G401 (cell line): Measurements from ENCODE around the gene R3HCC1L. TPM values are rescaled to one million over a fixed set of nuclear protein-coding genes. Genes with fewer than 3 reads are reported as not detected.
"Not testable (repeated sequence)": the region's sequence is repeated elsewhere in the genome, so short reads cannot be mapped to it uniquely, and the experiment has no call there.

ENCODE experiments used
- DNase-seq: peaks from one replicate; pipeline ENCODE4 v3.0.0-alpha.2; 2015; ENCODE audit warnings: low spot score
- in situ Hi-C: cut with HindIII; loops from 2 replicates; pipeline ENCODE4 v1.10.0; 2016; ENCODE audit warnings: low sequenced_read_pairs, mixed read lengths
- total RNA-seq: library from RNA; depleted of rRNA; stranded (reverse); fragments of >200 nt; shearing (Covaris generic); gene quantifications from 2 replicates; pipeline ENCODE4 v1.2.3, GENCODE V29; 2014

R3HCC1L gene
- total RNA-seq, 1 experiment from 2014 or later, result 15.1 TPM

DNA sequence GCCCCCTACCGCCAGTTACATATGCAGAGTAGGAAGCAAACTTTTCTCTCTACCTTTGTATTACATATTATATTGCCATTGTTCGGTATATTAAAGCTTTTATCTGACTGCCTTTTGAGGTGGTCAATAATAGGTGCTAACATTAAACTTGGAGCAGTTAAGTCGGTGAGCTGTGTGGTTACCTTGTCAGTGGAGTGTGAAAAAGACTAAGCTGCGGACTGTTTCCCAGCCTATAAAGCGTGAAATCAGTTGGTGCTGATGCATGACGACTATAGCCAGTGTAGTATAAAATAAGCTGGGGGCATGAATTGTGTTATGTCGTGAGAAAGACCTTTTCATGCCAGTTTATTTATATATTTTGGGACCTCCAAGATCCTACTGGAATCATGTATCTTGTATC lies 33.7 kb downstream of the R3HCC1L start:
- in situ Hi-C loops, result no loop called here
- no peak for DNase-seq

DNA sequence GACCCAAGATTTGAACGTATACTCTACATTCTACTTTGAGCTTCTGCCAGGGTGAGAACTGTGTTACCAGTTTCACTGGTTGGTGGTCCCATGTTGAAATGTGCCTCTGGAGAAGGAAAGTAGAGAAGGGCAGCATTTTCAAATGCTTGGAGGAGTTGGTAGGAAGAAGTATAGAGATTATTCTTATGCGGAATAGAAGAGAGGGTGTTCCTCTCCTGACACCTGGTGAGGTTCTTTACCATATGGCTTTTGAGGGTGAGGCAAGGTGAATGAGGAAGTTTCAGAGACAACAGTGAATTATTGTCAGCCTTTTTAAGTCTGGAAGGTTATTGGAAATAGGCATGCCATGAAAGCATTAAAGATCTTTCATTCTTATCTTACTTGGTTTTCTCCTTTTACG lies 34.3 kb downstream of the R3HCC1L start:
- DNase-seq, result no peak
- in situ Hi-C loops, result no loop called here

DNA sequence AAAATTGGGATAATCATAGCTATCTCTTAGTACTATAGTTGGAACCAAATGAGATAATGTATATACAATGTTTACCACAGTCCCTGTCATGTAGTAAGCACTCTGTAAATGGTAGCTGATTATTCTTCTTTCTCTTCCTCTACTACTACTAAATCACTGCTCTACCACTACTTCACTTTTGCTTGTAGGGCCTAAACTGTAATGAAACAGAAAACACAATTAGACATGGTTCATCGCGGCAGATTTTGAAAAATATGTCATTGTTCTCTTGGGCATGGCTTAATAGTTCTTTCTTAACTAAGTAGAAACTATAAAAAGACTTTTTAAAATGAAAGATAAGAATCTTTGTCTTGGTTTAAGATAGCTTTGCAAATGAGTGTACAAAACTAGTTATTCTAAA lies 34.9 kb downstream of the R3HCC1L start:
- no peak for DNase-seq
- in situ Hi-C loops, result no loop called here

DNA sequence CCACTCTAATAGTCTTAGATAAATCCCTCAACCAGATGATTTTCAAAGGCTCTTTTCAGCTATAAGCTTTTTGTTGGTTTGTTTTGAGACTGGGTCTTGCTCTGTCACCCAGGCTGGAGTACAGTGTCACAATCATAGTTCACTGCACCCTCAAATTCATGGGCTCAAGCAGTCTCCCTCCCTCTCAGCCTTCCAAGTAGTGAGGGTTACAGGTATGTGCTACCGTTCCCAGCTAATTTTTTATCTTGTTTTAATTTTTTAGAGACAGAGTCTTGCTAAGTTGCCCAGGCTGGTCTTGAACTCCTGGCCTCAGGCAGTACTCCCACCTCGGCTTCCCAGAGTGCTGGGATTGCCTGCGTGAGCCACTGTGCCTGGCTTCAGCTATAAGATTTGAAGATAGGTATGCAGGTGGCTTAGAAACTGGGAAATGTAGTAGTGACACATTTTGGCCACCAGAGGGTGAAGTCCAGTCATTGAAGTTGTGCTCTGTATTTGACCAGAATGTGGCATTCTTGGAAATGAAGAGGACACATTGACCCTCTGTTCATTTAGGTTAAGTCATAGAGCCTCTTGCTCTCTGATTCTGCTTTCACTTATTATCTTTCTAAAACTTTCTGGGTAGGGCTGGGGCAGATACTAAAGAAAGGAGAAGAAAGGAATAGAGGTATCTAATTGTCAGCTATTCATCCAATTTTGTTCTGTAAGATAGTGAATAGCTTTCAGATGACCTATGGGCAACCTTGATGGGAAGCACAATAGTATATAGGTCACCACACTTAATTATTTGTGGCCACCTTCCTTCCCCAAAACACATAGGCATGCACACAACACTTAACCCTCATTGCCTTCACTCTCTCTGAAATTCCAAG lies 36.0 kb downstream of the R3HCC1L start:
- DNase-seq, result peak; percentile 83
- in situ Hi-C loops, result no loop called here

DNA sequence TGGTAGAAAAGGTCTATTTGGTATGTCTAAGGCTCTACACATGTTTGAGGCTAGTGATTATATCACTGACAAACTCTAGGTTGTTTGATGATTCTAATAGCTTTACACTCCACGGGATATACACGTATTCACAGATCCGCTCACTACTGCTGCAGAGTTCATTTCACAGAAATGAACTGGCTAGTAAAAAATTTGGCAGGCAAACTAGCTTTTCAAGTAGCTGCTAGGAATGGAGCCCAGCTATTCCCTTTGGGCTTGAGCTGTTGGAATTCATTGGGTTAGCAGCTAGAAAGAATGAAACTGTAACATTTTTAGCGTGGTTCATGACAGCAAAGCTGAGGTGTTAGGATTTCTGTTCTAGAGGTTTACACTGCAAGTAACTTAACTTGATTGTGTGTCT lies 37.6 kb downstream of the R3HCC1L start:
- in situ Hi-C loops, result no loop called here
- peak; percentile 75 for DNase-seq

DNA sequence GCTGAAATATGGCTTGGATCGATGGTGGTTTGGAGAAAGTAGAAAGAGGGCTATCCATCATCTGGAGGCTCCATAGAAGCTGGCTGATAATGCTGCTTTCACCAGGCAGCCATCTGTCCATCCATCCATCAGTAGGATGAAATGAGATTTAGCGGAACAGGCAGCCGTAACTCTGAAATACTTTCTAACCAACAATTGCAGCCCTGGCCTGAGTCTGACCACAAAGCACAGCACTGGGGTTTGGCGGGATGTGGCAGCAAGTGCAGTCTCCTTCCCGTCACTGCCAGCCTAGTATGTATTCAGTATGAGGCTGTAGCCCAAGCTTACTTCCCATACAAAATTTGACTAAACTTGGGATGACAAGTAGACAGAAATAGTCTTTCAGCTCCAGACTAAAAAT lies 38.0 kb downstream of the R3HCC1L start:
- in situ Hi-C loops, result no loop called here
- DNase-seq, result peak; percentile 33

DNA sequence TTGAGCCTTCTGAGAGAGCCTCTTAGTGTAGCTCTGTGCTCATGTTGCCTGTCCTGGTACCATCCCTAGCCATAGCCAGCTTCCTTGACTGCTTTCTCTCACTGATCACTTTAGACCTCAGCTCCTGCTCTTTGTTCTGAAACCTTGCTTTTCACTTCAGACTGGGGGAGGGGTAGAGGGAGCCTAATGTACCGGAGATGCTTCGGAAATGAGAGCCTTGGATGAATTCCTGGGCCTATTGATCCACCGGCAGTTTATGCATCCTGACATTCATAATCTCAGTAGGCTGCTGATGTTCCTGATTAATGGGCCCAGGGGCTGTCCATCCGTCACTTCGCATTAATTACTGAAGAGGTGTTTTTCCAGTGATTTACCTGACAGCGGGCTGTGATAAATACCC lies 38.8 kb downstream of the R3HCC1L start:
- DNase-seq, result no peak
- in situ Hi-C loops, result no loop called here

DNA sequence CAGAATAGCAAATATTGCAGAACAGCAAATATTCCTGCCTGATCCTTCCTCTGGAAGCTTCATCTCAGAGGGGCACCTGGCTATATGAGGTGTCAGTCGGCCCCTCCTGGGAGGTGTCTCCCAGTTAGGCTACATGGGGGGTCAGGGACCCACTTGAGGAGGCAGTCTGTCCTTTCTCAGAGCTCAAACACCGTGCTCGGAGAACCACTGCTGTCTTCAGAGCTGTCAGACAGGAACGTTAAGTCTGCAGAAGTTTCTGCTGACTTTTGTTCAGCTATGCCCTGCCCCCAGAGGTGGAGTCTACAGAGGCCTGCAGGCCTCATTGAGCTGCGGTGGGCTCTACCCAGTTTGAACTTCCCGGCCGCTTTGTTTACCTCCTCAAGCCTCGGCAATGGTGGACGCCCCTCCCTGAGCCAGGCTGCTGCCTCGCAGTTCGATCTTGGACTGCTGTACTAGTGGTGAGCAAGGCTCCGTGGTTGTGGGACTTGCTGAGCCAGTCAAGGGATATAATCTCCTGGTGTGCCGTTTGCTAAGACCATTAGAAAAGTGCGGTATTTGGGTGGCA lies 48.0 kb downstream of the R3HCC1L start:
- DNase-seq, in situ Hi-C loops: not testable (repeated sequence)

DNA sequence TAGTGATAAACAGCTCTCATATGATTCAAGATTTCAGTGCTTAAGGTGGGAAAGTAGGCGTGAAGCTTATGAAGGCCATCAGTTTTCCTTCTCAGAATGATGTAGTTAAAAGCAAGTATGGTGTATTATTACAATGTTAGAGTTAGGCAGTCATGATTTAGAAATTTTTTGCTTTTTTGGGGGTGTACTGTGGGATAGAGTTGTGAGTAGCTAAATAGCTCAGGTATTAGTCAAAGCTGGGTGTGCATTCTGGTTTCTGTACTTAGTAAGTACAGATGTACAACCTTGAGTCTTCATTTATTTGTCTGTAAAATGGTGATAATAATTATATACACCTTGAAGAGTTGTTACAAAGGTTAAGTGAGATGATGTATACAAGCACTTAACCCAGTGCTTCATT lies 52.2 kb downstream of the R3HCC1L start:
- in situ Hi-C loops, result no loop called here
- DNase-seq, result no peak

DNA sequence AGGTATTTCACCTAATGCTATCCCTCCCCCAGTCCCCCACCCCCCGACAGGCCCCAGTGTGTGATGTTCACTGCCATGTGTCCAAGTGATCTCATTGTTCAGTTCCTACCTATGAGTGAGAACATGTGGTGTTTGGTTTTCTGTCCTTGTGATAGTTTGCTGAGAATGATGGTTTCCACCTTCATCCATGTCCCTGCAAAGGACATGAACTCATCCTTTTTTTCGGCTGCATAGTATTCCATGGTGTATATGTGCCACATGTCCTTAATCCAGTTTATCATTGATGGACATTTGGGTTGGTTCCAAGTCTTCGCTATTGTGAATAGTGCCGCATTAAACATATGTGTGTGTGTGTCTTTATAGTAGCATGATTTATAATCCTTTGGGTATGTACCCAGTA lies 56.3 kb downstream of the R3HCC1L start:
- DNase-seq, in situ Hi-C loops: not testable (repeated sequence)

DNA sequence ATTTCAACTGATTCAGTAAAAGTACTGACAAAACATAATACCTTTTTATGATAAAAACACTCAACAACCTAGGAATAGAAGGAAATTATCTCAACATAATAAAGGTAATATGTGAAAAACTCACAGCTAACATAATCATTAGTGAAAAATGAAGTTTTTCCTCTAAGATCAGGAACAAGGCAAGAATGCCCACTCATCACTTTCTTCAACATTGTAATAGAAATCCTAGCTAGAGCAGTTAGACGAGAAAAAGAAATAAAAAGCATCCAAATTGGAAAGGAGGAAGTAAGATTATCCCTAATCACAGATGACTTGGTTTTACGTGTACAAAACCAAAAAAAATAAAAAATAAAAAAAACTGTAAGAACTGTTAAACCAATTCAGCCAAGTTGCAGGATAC lies 58.6 kb downstream of the R3HCC1L start:
- in situ Hi-C loops, result no loop called here
- no peak for DNase-seq

DNA sequence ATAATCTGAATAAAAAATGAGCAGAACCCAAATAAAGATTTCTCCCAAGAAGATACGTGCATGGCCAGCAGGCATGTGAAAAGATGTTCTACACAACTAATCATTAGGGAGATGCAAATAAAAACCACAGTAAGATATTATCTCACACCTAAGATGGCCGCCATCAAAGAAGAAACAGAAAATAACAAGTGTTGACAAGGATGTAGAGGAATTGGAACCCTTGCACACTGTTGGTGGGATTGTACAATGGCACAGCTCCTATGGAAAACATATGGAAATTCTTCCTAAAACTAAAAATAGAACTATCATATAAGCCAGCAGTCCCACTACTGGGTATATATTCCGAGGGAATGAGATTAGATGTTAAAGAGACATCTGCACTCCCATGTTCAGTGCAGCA lies 60.2 kb downstream of the R3HCC1L start:
- DNase-seq, result no peak
- in situ Hi-C loops, result no loop called here

DNA sequence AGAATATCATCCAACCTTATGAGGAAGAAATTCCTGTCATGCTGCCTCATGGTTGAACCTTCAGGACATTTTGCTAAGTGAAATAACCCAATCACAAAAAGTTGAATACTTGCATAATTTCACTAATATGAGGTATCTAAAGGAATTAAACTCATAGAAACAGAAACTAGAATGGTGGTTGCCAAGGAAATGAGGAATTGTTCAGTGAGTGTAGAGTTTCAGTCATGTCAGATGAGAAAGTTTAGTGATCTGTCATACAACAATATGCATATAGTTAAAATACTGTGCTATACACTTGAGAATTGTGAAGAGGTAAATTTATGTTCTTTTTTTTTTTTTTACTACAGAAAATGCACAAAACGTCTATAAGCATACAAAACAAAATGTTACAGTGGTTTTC lies 60.7 kb downstream of the R3HCC1L start:
- in situ Hi-C loops, result no loop called here

DNA sequence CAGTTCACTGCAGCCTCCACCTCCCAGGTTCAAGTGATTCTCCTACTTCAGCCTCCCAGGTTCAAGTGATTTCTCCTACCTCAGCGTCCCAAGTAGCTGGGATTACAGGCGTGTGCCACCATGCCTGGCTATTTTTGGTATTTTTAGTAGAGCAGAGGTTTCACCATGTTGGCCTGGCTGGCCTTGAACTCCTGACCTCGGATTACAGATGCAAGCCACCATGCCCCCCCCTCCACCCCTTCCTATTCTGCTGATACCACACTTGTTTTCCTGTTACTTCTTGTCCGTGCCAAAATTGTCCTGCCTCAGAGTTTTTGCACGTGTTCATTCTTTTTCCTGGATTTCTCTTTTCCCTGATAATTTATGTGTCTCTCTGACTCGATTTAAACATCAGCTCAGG lies 62.5 kb downstream of the R3HCC1L start:
- in situ Hi-C loops, result no loop called here
- DNase-seq, result no peak

More for the DNA sequence above, 60.7 kb downstream of the R3HCC1L start:
- DNase-seq, result no peak

DNA sequence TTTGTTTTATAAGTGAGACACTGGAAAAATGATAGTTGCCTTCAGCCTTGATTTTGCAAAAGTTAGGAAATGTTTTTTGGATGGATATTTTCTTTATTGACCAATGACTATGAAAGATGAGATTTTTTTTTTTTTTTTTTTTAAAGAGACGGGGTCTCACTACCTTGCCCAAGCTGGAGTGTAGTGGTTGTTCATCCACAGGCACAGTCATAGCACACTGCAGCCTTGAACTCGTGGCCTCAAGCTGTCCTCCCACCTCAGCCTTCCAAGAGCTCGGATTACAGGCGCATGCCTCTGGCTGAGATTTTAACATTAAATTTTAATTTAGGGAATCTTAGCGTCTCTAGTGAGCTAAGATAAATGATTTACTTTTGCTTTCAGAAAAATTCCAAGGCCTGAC lies 67.3 kb downstream of the R3HCC1L start:
- DNase-seq, result no peak
- in situ Hi-C loops, result no loop called here

DNA sequence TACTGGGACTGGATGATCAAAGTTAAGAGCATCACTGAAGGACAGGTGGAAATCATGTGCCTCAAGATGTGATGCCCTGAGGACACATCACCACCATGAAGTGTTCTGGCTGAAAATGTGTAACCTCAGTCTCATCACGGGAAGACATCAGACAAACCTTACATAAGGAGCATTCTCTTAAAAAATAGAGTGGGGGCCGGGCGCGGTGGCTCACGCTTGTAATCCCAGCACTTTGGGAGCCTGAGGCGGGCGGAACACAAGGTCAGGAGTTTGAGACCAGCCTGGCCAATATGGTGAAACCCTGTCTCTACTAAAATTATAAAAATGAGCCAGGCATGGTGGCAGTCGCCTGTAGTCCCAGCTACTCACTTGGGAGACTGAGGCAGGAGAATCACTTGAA lies 67.9 kb downstream of the R3HCC1L start:
- in situ Hi-C loops, result no loop called here

DNA sequence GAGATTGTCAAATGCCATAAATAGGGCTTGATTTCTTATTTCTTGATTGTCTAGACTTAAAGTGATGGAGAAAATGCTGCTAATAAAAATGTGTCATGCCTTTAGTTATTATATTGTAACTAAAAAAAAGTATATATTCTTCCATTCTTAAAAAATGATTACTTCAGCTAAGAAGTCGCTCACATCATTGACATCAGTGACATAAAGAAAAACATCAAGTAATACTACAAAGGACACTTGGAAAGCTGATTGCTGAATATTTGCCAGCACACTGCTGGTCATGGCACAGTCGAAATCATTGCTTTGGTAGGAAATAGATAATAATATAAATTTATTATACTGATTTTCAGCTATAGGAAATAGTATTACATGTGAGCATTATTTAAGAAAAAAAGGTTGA lies 70.9 kb downstream of the R3HCC1L start:
- DNase-seq, result no peak
- in situ Hi-C loops, result no loop called here

More for the DNA sequence above, 67.9 kb downstream of the R3HCC1L start:
- DNase-seq, result no peak

DNA sequence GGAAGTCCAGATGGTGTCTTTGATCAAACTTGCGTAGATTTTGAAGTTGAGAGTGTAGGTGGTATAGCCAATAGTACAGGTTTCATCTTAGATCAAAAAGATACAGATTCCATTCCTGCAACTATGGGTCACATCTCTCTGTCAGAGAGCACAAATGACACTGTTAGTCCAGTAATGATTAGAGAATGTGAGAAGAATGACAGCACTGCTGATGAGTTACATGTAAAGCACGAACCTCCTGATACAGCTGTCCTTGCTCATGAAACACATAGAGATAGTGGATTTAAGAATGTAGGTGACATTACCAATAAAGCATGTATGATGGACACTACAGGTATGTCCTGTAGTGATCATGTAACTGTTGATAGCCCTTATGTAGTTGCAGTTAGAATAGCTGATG lies 74.5 kb downstream of the R3HCC1L start:
- no peak for DNase-seq
- in situ Hi-C loops, result no loop called here

DNA sequence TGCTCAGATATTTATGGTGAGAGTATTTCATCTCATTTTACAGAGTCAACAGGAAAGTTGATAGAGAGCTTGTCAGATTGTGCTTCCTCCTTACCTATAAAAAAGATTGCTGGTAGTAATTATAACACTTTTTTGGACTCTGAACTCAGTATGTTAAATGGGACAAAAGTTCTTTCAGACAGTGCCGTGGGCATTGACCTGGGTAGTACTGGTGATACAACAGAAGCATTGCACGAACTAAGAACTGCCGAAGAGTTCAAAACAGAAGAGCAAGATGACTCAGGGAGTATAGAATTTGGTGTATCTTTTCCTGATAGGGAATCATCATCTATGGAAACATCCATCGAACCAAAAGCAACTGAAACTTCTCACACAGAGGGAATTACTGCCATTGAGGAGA lies 75.0 kb downstream of the R3HCC1L start:
- in situ Hi-C loops, result no loop called here
- no peak for DNase-seq

DNA sequence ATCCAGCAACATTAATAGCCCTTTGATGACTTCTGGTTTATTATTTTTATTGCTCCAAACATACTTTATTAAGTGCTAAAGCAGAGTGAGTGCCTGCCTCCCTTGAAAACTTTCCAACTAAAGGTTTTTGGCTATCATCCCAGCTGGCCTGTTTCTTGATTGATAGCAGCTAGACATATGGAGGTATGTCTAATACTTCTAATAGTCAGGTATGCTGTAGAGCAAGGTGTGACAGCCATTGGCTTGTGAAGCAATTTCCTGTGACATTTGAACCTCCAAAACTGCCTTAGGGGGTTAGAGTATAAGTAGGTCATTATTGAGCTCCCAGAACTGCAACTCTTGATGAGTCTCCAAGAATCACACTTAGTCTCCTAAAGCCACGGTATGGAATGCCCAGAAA lies 77.7 kb downstream of the R3HCC1L start:
- DNase-seq, result no peak
- in situ Hi-C loops, result no loop called here

DNA sequence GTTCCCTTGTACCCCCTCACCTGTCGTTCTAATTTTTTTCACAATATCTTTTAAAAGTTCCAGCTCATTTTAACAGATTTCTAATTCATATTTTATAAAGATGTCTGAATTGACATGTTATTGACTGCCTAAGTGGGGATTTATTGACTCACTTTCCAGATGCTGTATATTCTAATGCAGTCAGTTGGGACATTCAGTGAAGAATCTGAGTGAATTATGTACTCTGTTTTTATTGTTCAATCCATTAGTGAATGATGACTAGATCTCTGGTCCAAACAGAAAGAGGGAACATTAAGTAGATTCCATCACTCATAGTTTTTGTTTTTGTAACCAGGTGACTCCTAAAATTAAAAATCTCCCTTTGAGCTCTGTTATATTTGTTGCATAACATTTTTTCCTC lies 79.3 kb downstream of the R3HCC1L start:
- DNase-seq, result no peak
- in situ Hi-C loops, result no loop called here
